Loucy (cell line): ENCODE measurements around the gene CAMTA2.

Source experiments
- H2AFZ ChIP-seq: fragments of 200-600 bp; sonication (generic); 2 replicates; pipeline ENCODE4 v1.6.0; 2016; ENCODE audit warnings: antibody characterized with exemption, mild to moderate bottlenecking, low read length, moderate library complexity
- H3F3A ChIP-seq: fragments of 200-600 bp; 2 replicates; pipeline ENCODE4 v1.6.0; 2016; ENCODE audit warnings: antibody characterized with exemption, low read depth, mild to moderate bottlenecking
- H3K27me3 ChIP-seq: fragments of 200-600 bp; sonication (generic); 2 replicates; pipeline ENCODE4 v1.6.1; 2014; ENCODE audit warnings: low read length, mild to moderate bottlenecking; ENCODE audit not compliant: insufficient read depth, poor library complexity, severe bottlenecking
- H3K36me3 ChIP-seq: fragments of 200-600 bp; sonication (generic); 2 replicates; pipeline ENCODE4 v1.6.1; 2016; ENCODE audit warnings: low read length; ENCODE audit not compliant: insufficient read depth
- H3K4me1 ChIP-seq: fragments of 200-600 bp; sonication (generic); 2 replicates; pipeline ENCODE4 v1.5.1; 2014; ENCODE audit warnings: low read length, mild to moderate bottlenecking; ENCODE audit not compliant: insufficient read depth, poor library complexity, severe bottlenecking
- H3K4me2 ChIP-seq: fragments of 200-600 bp; sonication (generic); 2 replicates; pipeline ENCODE4 v1.6.0; 2014; ENCODE audit warnings: antibody characterized with exemption, low read length, low read depth, mild to moderate bottlenecking; ENCODE audit not compliant: poor library complexity, severe bottlenecking
- H3K4me3 ChIP-seq: fragments of 200-600 bp; sonication (generic); 2 replicates; pipeline ENCODE4 v1.5.1; 2014; ENCODE audit warnings: low read length, mild to moderate bottlenecking, mixed read lengths; ENCODE audit not compliant: poor library complexity, severe bottlenecking
- H3K79me2 ChIP-seq: fragments of 200-600 bp; sonication (generic); 2 replicates; pipeline ENCODE4 v1.6.1; 2014; ENCODE audit warnings: low read length; ENCODE audit not compliant: insufficient read depth
- H3K9ac ChIP-seq: fragments of 200-600 bp; sonication (generic); 2 replicates; pipeline ENCODE4 v1.6.0; 2014; ENCODE audit warnings: mild to moderate bottlenecking, low read depth, low read length, moderate library complexity; ENCODE audit not compliant: poor library complexity, severe bottlenecking
- H3K9me2 ChIP-seq: fragments of 200-600 bp; sonication (generic); replicated peaks from 2 replicates; pipeline ENCODE4 v1.6.1; 2016; ENCODE audit warnings: low read depth, low read length, mixed read lengths
- H3K9me3 ChIP-seq: fragments of 200-600 bp; sonication (generic); 2 replicates; pipeline ENCODE4 v1.6.1; 2014; ENCODE audit warnings: mild to moderate bottlenecking, antibody characterized with exemption, low read length, low read depth; ENCODE audit not compliant: insufficient read depth
- H4K20me1 ChIP-seq: fragments of 200-600 bp; sonication (generic); 2 replicates; pipeline ENCODE4 v1.6.0; 2014; ENCODE audit warnings: antibody characterized with exemption, low read length, mild to moderate bottlenecking; ENCODE audit not compliant: insufficient read depth, poor library complexity, severe bottlenecking
- CTCF ChIP-seq: fragments of 200-600 bp; sonication (generic); conservative IDR thresholded peaks from 2 replicates; pipeline ENCODE4 v1.5.1; 2014; ENCODE audit warnings: mild to moderate bottlenecking, antibody characterized with exemption, low read length
- EZH2phosphoT487 ChIP-seq: fragments of 200-600 bp; IDR thresholded peaks from 2 replicates; pipeline ENCODE4 v1.6.1; 2018; ENCODE audit warnings: antibody characterized with exemption, mild to moderate bottlenecking, moderate library complexity, borderline replicate concordance

CAMTA2 gene

GRCh38 chr17:4978726-4979125 is 8.7 kb downstream of the CAMTA2 start:
- no peak overlapping the region for H3K9ac ChIP-seq
- no peaks in the 10 kb centered on the region for H3K9me2 ChIP-seq
- no peaks in the 10 kb centered on the region for H3K27me3 ChIP-seq
- no peaks in the 10 kb centered on the region for H4K20me1 ChIP-seq
- H3K79me2 ChIP-seq = no peaks in the 10 kb centered on the region
- H3K4me3 ChIP-seq = no peak overlapping the region
- peaks cover 8% of the 10 kb centered on the region; the same call in 1 of the 2 replicates for H3K36me3 ChIP-seq
- TF ChIP-seq EZH2phosphoT487 = no peak
- TF ChIP-seq CTCF = no peak
- H2AFZ ChIP-seq = no peak overlapping the region
- H3F3A ChIP-seq = no peaks in the 10 kb centered on the region
- no peak overlapping the region for H3K4me2 ChIP-seq
- H3K4me1 ChIP-seq = peaks cover 5% of the 10 kb centered on the region
- no peaks in the 10 kb centered on the region for H3K9me3 ChIP-seq

GRCh38 chr17:4974115-4974670 is 13.3 kb downstream of the CAMTA2 start:
- H3K27me3 ChIP-seq = no peaks in the 10 kb centered on the region
- no peak overlapping the region for H3K4me2 ChIP-seq
- H3K79me2 ChIP-seq = peaks cover 6% of the 10 kb centered on the region; the same call in 1 of the 2 replicates
- peaks cover 3% of the 10 kb centered on the region; the same call in 1 of the 2 replicates for H3K36me3 ChIP-seq
- H3K9me2 ChIP-seq = no peaks in the 10 kb centered on the region
- TF ChIP-seq CTCF = no peak
- TF ChIP-seq EZH2phosphoT487 = no peak
- peaks cover 8% of the 10 kb centered on the region for H3K4me1 ChIP-seq
- H3K9me3 ChIP-seq = no peaks in the 10 kb centered on the region
- no peak overlapping the region for H2AFZ ChIP-seq
- no peak overlapping the region for H3K4me3 ChIP-seq
- H3K9ac ChIP-seq = no peak overlapping the region
- no peaks in the 10 kb centered on the region for H4K20me1 ChIP-seq
- no peaks in the 10 kb centered on the region for H3F3A ChIP-seq

- H3K27me3 ChIP-seq = no peaks in the 10 kb centered on the region
- no peak for TF ChIP-seq CTCF
- TF ChIP-seq EZH2phosphoT487 = no peak
- no peaks in the 10 kb centered on the region for H3K9me2 ChIP-seq
Measured at GRCh38 chr17:4973256-4974114, 14.0 kb downstream of the CAMTA2 start.

More at GRCh38 chr17:4973256-4974114, 14.0 kb downstream of the CAMTA2 start:
- Histone ChIP-seq H3K4me3 (no peak overlapping the region), H3F3A (no peaks in the 10 kb centered on the region), H3K79me2 (peaks cover 13% of the 10 kb centered on the region), H3K4me1 (peaks cover 15% of the 10 kb centered on the region), H3K4me2 (no peak overlapping the region), H3K36me3 (peaks cover 3% of the 10 kb centered on the region; the same call in 1 of the 2 replicates), H2AFZ (no peak overlapping the region), H3K9me3 (no peaks in the 10 kb centered on the region), H4K20me1 (no peaks in the 10 kb centered on the region), H3K9ac (no peak overlapping the region)
